Bronchial epithelial cell (primary cell): ENCODE results near the gene RIN2. TPM values are rescaled to one million over a fixed set of nuclear protein-coding genes. Genes with fewer than 3 reads are reported as not detected.

ENCODE experiments used
- DNase-seq: peaks from one replicate; pipeline ENCODE4 v3.0.0-alpha.2; 2010; ENCODE audit warnings: low read depth
- FAIRE-seq: peaks from 2 replicates; lab custom pipeline; 2011; peaks lifted over from hg19 to GRCh38; lab: Jason Lieb, UNC
- H3K27me3 ChIP-seq: 2 replicates; pipeline ENCODE4 v1.5.1; 2011; ENCODE audit warnings: low read length; ENCODE audit not compliant: control insufficient read depth, insufficient read depth
- H3K36me3 ChIP-seq: 2 replicates; pipeline ENCODE4 v1.5.1; 2011; ENCODE audit warnings: low read length; ENCODE audit not compliant: control insufficient read depth, insufficient read depth
- H3K4me3 ChIP-seq: 2 replicates; pipeline ENCODE4 v1.5.1; 2011; ENCODE audit warnings: mild to moderate bottlenecking, low read depth, low read length, control low read depth
- total RNA-seq: library from RNA; depleted of rRNA; stranded (reverse); fragments of >200 nt; gene quantifications from 2 replicates; pipeline ENCODE4 v1.2.1, GENCODE V29; 2014
- TF ChIP-seq, protein P1 (sequence below): IDR thresholded peaks from 2 replicates; pipeline ENCODE4 v1.5.1; 2011; ENCODE audit warnings: mild to moderate bottlenecking, moderate library complexity, low read length, control low read depth, inconsistent platforms; ENCODE audit not compliant: insufficient read depth, severe bottlenecking

RIN2 gene
- total RNA-seq, 1 donor from 2014 or later = 41.1 TPM

DNA sequence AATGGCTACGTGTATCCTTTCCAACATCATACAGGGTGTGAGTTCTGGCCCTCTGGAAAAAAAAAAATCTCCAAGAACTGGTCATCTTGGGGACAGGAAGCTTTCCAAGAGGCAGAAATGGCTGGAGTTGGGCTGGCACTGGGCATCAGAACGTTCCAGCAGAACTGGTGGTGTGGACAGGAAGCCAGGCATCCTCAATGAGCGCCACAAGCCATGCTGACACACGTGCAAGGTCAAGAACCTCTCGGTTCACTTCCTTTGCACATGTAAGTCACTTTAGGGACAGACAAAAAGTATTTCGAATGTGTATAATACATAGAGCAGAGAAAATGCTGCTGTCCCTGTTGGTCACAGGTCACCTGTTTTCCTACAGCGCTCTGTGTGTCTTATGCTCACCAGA lies 27.4 kb upstream of the RIN2 start:
- TF ChIP-seq, protein P1, sequence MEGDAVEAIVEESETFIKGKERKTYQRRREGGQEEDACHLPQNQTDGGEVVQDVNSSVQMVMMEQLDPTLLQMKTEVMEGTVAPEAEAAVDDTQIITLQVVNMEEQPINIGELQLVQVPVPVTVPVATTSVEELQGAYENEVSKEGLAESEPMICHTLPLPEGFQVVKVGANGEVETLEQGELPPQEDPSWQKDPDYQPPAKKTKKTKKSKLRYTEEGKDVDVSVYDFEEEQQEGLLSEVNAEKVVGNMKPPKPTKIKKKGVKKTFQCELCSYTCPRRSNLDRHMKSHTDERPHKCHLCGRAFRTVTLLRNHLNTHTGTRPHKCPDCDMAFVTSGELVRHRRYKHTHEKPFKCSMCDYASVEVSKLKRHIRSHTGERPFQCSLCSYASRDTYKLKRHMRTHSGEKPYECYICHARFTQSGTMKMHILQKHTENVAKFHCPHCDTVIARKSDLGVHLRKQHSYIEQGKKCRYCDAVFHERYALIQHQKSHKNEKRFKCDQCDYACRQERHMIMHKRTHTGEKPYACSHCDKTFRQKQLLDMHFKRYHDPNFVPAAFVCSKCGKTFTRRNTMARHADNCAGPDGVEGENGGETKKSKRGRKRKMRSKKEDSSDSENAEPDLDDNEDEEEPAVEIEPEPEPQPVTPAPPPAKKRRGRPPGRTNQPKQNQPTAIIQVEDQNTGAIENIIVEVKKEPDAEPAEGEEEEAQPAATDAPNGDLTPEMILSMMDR = no peak
- Histone ChIP-seq H3K27me3 (no peaks in the 10 kb centered on the region), H3K36me3 (no peaks in the 10 kb centered on the region), H3K4me3 (no peak overlapping the region)
- FAIRE-seq (peak; percentile 7), DNase-seq (no peak)

DNA sequence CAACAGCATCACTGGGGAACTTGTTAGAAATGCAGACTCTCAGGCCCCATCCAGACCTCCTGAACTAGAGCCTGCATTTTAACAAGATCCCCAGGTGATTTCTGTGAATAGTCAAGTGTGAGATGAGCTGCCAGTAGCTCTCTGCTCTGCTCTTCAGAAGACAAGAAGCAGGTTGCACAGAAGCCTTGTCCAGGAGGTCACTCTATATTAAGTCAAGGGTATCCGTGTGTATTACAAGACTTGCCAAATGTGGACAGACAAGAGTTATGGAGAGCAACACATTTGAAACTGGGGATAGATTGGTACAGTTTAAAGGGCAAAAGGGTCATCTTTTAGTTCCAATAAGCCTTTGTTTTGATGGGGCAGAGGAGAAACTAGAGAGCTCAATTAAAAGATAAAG lies 23.2 kb upstream of the RIN2 start:
- no peak for FAIRE-seq
- H3K4me3 ChIP-seq = no peak overlapping the region
- H3K36me3 ChIP-seq = no peaks in the 10 kb centered on the region
- no peaks in the 10 kb centered on the region for H3K27me3 ChIP-seq
- no peak for DNase-seq
- TF ChIP-seq, protein P1 = no peak

DNA sequence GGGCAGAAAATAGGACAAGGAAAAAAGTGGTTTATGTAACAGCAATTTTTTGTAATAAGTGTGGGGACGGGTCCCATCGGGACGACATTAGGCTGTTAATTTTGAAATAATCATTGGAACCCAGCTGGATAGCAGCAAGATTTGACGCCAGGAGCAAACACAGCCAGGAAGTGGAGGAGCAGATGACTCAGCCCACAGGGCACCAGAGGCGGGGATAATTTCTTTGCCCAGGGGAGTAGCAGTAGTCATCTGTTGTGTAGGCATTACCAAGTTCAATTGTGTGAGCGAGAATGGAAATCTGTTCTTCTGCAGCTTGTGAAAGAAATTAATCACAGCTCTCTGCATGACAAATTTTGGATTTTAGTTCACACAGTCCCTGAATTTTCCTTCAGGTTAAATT lies 22.6 kb upstream of the RIN2 start:
- Histone ChIP-seq H3K36me3 (no peaks in the 10 kb centered on the region), H3K27me3 (no peaks in the 10 kb centered on the region), H3K4me3 (no peak overlapping the region)
- TF ChIP-seq, protein P1 = no peak
- peak; percentile 92 for FAIRE-seq
- DNase-seq = peak; percentile 97

DNA sequence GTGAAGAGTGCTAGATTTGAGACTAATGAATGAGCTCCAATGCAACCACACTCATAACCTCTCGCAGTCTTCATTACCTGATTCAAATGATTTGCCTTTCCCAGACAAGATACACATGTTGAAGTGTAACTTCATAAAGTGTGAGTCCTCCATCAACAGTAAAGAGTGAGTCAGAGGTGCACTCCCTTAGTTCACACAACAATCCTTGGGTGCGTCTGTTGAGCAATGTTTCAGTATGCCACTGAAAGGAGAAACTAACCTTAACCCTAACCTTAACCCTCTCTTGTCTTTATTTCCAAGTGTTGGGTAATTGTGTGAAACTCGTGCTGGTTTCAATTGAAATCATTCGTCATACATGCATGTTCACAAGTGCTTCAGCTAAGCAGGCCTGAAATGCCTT lies 21.0 kb upstream of the RIN2 start:
- Histone ChIP-seq H3K4me3 (no peak overlapping the region), H3K27me3 (no peaks in the 10 kb centered on the region), H3K36me3 (no peaks in the 10 kb centered on the region)
- FAIRE-seq = peak; percentile 98
- peak; percentile 100 for DNase-seq
- TF ChIP-seq, protein P1 = no peak

DNA sequence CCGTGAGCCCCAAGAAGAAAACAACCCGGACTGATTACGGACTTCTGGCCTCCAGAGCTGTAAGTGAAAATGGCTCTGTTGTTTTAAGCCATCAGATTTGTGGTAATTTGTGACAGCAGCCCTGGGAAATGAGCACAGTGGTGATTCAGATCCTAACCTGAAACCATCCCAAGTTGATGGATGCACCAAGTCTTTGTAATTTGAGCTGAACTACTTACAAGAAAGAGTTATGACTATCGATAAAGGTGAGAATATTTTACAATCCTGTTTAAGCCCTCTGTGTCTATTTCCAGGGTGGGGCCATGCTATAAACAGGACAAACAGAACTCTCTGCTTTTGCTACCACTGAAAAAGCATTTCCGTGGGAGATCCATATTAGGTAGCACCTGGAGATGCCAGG lies 19.1 kb upstream of the RIN2 start:
- Histone ChIP-seq H3K4me3 (no peak overlapping the region), H3K27me3 (no peaks in the 10 kb centered on the region), H3K36me3 (no peaks in the 10 kb centered on the region)
- DNase-seq (peak; percentile 65), FAIRE-seq (peak; percentile 87)
- TF ChIP-seq, protein P1 = no peak

DNA sequence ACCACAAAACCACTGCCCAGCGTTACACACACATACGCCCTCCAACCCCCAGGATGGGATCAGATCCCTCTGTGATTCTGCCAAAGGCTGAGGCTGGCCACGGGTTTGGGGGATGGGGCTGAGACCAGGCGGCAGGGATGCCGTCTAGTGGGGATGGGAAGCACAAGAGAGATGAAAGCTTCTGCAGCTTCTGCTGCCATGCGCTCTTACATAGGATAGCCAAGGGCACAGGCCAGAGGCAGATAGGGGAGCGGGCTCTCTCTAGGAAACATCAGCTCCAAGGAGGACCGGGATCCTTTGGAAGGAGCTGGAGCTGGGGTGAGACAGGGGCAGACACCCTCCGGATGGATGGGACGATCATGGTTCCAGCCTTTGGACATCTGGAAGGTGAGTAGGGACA lies 18.7 kb upstream of the RIN2 start:
- Histone ChIP-seq H3K4me3 (no peak overlapping the region), H3K27me3 (no peaks in the 10 kb centered on the region), H3K36me3 (no peaks in the 10 kb centered on the region)
- FAIRE-seq (peak; percentile 55), DNase-seq (no peak)
- TF ChIP-seq, protein P1 = no peak
